Superior temporal gyrus (tissue), 1 donor: ENCODE measurements around the gene AKAP9.
A peak's percentile ranks its signal among the peaks of the same experiment; 100 is the strongest.
"Not testable (repeated sequence)": the region's sequence is repeated elsewhere in the genome, so short reads cannot be mapped to it uniquely, and the experiment has no call there.

Experiments used
- DNase-seq: peaks from one replicate; pipeline ENCODE4 v3.0.0-alpha.2; 2016; ENCODE audit errors: extremely low spot score

AKAP9 gene

DNA sequence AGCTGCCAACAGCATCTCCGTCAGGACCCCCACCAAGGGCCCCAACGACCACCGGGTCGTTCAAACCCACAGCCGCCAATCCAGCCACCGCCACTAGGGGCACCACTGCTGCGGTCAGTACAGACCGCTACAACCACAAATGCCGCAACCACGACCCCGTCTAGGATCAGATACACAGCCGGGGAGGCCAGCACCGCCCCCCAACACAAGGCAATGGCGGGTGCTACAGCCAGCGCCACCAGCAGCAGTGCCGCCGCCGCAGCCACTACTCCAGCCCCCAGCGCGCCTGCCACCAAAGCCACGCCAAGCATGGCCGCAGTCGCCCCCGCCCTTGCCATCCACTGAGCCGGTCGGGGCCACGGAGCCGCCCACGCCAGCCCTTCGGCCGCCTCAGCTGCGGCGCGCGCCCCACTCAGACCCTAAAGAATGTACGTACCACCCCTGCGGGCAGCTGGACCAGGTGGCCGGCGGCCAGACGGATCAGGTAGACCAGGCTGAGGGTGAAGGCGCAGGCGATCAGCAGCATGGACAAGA lies 193.1 kb downstream of the AKAP9 start:
- DNase-seq = peak; percentile 71

DNA sequence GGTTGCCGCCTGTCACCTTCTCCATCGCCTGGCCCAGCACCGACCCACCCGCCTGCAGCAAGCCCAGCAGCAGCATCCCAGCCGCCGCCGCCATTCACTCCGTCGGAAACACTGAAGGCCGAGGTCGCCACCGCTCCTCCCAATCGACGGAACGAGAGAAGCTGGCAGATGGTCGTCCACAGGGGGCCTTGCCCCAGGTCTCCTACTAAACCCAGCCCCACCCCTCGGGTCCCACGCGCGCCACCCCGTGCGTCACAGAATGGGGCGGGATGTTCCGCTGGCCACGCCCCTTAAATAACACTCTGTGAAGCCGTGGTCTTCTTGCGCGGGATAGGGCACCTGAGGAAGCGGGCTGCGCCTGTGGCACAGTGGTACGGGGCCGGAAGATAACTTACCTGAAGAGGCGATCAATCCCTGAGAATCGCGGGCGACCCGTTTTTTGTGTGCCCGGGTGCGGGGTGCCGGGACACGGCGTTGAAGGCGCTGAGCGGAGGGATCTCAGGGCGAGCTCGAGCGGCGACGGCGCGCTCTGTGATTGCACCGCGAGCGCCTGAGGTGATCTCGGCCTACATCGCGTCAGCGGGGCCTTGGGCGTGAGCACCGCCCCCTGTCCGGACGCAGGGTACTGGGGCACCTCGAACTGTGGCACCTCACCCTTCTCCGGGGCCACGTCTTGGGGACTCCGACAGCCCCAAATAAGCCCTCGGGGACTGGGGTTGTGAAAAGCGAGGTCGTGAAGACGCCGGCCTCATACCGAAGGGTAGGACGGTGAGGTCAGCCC lies 193.8 kb downstream of the AKAP9 start, which contains the start of gene CYP51A1:
CYP51A1 (minus strand) TSS at position 207 of the 781 bp plus-strand sequence; CDS start at position 94, 113 bp downstream.
- peak; percentile 92 for DNase-seq

DNA sequence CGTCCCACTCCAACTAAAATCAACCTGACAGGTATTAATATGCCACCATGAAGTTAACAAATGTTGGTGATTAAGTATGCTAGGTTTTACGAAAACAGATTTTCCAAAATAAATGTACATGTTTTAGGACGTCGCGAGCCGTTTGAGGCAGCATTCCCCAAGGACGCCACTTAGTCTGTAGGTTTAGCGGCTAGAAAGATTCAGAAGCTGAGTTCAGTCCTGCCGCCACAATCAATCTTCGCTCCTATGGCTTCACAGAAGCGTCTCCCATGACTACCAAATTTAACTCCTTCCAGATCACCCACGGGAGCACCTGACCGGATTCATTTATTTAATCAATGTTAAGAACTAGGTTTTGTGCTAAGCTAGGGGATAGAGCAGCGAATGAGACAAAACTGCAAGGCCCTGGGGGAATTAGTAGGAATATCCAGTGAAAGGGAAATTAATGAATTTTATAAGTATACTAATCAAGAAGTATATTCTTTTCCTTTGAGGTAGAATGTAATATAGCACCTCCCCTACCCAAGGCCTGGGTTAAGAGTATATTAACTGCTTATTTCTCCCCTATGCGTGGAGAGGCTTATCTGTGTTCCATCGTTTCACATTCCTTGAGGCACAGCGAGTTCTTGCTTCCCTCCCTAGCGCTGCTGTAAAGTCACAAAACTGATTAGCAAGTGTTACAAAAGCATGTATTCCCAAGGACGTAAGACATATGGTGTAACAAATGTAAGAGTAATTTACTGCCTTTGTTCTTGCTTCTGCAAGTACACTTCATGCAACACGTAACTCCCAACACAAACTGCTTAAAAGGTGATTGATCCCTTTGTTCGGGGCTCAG lies 194.6 kb downstream of the AKAP9 start:
- peak; percentile 68 for DNase-seq

- no peak for DNase-seq
Observed at GRCh38 chr7:92137557-92137956, 196.9 kb downstream of the AKAP9 start.

- no peak for DNase-seq
Observed at GRCh38 chr7:92141161-92141560, 200.5 kb downstream of the AKAP9 start.

DNA sequence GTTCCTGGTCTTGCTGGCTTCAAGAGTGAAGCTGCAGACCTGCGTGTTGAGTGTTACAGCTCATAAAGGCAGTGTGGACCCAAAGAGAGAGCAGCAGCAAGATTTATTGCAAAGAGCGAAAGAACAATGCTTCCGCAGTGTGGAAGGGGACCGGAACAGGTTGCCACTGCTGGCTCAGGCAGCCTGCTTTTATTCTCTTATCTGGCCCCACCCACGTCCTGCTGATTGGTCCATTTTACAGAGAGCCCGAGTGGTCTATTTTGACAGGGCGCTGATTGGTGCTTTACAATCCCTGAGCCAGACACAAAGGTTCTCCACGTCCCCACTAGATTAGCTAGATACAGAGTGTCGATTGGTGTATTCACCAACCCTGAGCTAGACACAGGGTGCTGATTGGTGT lies 202.1 kb downstream of the AKAP9 start:
- not testable (repeated sequence) for DNase-seq

- DNase-seq = not testable (repeated sequence)
Observed at GRCh38 chr7:92143192-92143880, 202.7 kb downstream of the AKAP9 start.

- DNase-seq = no peak
Observed at GRCh38 chr7:92149736-92150239, 209.1 kb downstream of the AKAP9 start.

- DNase-seq = no peak
Observed at GRCh38 chr7:92150450-92151017, 209.9 kb downstream of the AKAP9 start.

DNA sequence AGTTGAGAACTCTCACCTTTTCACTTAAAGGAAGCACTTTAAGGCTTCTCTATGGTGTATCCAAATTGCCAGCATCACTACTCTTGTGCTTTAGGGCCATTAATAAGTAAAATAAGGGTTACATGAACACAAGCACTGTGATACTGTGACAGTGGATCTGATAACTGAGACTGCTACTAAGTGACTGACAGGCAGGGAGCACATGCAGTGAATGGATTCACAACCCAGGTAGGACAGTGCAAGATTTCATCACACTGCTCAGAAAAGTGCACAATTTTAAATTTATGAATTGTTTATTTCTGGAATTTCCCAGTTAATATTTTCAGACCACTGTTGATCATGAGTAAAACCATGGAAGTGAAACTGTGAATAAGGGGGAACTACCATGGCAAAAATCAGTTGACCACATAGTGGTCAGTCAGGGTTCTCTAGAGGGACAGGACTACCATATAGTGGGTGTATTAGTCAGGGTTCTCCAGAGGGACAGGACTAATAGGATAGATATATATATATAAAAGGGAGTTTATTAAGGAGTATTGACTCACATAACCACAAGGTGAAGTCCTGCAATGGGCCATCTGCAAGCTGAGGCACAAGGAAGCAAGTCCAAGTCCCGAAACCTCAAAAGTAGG lies 214.6 kb downstream of the AKAP9 start:
- DNase-seq = no peak

DNA sequence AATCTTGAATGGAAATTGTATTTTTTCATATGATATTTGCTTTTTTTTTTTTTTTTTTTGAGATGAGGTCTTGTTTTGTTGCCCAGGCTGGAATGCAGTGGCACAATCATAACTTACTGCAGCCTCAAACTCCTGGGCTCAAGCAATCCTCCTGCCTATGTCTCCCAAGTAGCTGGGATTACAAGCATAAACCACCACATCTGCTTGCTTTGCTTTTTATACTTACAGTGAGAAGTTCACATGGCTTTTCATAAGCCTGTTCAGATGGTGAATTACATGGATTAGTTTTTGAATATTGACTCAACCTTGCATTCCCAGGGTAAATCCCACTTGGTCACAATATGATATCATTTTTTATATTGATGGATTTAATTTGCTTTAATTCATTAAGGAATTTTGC lies 216.3 kb downstream of the AKAP9 start:
- DNase-seq = no peak

GRCh38 chr7:92158660-92159575 lies 218.3 kb downstream of the AKAP9 start:
- no peak for DNase-seq
